K562 (cell line): Measurements from ENCODE around the gene TCFL5. TPM values are rescaled to one million over a fixed set of nuclear protein-coding genes. Genes with fewer than 3 reads are reported as not detected.

Experiments used
- ATAC-seq: fragments of 200-7000 bp; cut with Tn5 transposase; 3 replicates; pipeline ENCODE4 v1.9.1; 2020; ENCODE audit warnings: moderate library complexity
- BruUV-seq: library from RNA; stranded (reverse); fragments of 400-500 nt; replicated peaks from 2 replicates; lab custom pipeline; 2021; lab: Mats Ljungman, UMichigan
- CTCF ChIA-PET: fragments of 300-600 bp; formaldehyde crosslinking; extraction: SDS; loops from one replicate; lab custom pipeline; 2021; ENCODE audit warnings: low intra/inter-chr PET ratio; lab: Yijun Ruan, JAX
- POLR2A ChIA-PET: fragments of 300-600, 350-650 bp; sonication (Branson Sonifier 250); formaldehyde crosslinking; extraction: SDS; loops from one replicate; lab custom pipeline; 2021; ENCODE audit warnings: antibody characterized with exemption, inconsistent platforms; lab: Yijun Ruan, JAX
- DNase-seq, 4 experiments: peaks; one replicate each; pipeline versions ENCODE4 v3.0.0 to v3.0.0-alpha.2; 2011 to 2018; ENCODE audit warnings: low spot score in 3 of 4, mixed read lengths in 3 of 4; ENCODE audit errors: extremely low read depth in 1 of 4
- FAIRE-seq: peaks from 2 replicates; lab custom pipeline; 2011; peaks lifted over from hg19 to GRCh38; lab: Jason Lieb, UNC
- H2AFZ ChIP-seq: 2 replicates; pipeline ENCODE4 v1.6.0; 2011; ENCODE audit warnings: low read depth, low read length, control low read depth, inconsistent platforms
- H3K27ac ChIP-seq: fragments of 200-600 bp; 3 replicates; pipeline ENCODE4 v1.8.0; 2011; ENCODE audit warnings: low read depth, mild to moderate bottlenecking, control low read depth, inconsistent platforms, low read length, moderate library complexity, mixed read lengths; ENCODE audit errors: extremely low read depth
- H3K27me3 ChIP-seq, 2 experiments: fragments of 300-600 bp in 1 of 2; 2 replicates in 1 of 2; 3 replicates in 1 of 2; pipeline versions ENCODE4 v1.6.0 to v1.8.0; 2011; ENCODE audit warnings: inconsistent platforms in 2 of 2, low read length in 2 of 2, mild to moderate bottlenecking in 1 of 2, mixed read lengths in 1 of 2, moderate library complexity in 1 of 2; ENCODE audit not compliant: control insufficient read depth in 2 of 2, insufficient read depth in 2 of 2
- H3K36me3 ChIP-seq: fragments of 300-600 bp; 3 replicates; pipeline ENCODE4 v1.8.0; 2011; ENCODE audit warnings: mild to moderate bottlenecking, low read length, inconsistent platforms; ENCODE audit not compliant: control insufficient read depth, insufficient read depth
- H3K4me1 ChIP-seq, 2 experiments: fragments of 200-600 bp in 1 of 2; replicated peaks in 1 of 2; 2 replicates in 1 of 2; 3 replicates in 1 of 2; pipeline versions ENCODE4 v1.5.1 to v1.8.0; 2011; ENCODE audit warnings: inconsistent platforms in 2 of 2, low read length in 2 of 2, mild to moderate bottlenecking in 1 of 2, mixed read lengths in 1 of 2, moderate library complexity in 1 of 2; ENCODE audit not compliant: control insufficient read depth in 2 of 2, insufficient read depth in 2 of 2
- H3K4me2 ChIP-seq: 2 replicates; pipeline ENCODE4 v1.6.1; 2011; ENCODE audit warnings: low read length, control low read depth, inconsistent platforms, mixed read lengths; ENCODE audit not compliant: insufficient read depth
- H3K4me3 ChIP-seq: fragments of 200-600 bp; sonication (generic), shearing (Covaris generic); 2 replicates; pipeline ENCODE4 v1.5.1; 2016; ENCODE audit warnings: control low read depth, inconsistent platforms
- H3K79me2 ChIP-seq: fragments of 200-600 bp; 3 replicates; pipeline ENCODE4 v1.8.0; 2011; ENCODE audit warnings: low read length, inconsistent platforms; ENCODE audit not compliant: control insufficient read depth, insufficient read depth
- H3K9ac ChIP-seq, 2 experiments: 2 replicates each; pipeline versions ENCODE4 v1.6.0 to v1.6.1; 2011; ENCODE audit warnings: low read depth in 2 of 2, low read length in 2 of 2, control low read depth in 1 of 2, inconsistent platforms in 1 of 2, mild to moderate bottlenecking in 1 of 2, mixed read lengths in 1 of 2; ENCODE audit not compliant: insufficient read depth in 1 of 2
- H3K9me1 ChIP-seq: one replicate; pipeline ENCODE4 v1.6.0; 2011; ENCODE audit warnings: inconsistent platforms, mild to moderate bottlenecking, low read length, moderate library complexity; ENCODE audit not compliant: control insufficient read depth, insufficient read depth
- H3K9me3 ChIP-seq: replicated peaks from 2 replicates; pipeline ENCODE4 v1.5.1; 2011; ENCODE audit warnings: low read depth, low read length, inconsistent platforms; ENCODE audit not compliant: control insufficient read depth, insufficient read depth
- H4K20me1 ChIP-seq: replicated peaks from 2 replicates; pipeline ENCODE4 v1.6.1; 2011; ENCODE audit warnings: low read length, inconsistent platforms, mixed read lengths; ENCODE audit not compliant: control insufficient read depth, insufficient read depth
- CBX5 ChIP-seq: IDR thresholded peaks from 2 replicates; pipeline ENCODE4 v1.6.1; 2014; ENCODE audit warnings: low read depth, borderline replicate concordance
- CBX8 ChIP-seq: fragments of 200-600 bp; sonication (generic); IDR thresholded peaks from 2 replicates; pipeline ENCODE4 v1.6.1; 2012; ENCODE audit warnings: borderline replicate concordance, mixed run types, low read depth, mild to moderate bottlenecking, moderate library complexity, mixed read lengths, low read length, control low read depth, inconsistent platforms; ENCODE audit not compliant: poor library complexity, severe bottlenecking; ENCODE audit errors: extremely low read depth
- HNRNPH1 ChIP-seq: fragments of 200-400 bp; formaldehyde crosslinking; optimal IDR thresholded peaks from 2 replicates; pipeline ENCODE3; 2017; ENCODE audit warnings: low read depth, mild to moderate bottlenecking, low read length, moderate library complexity
- HNRNPLL ChIP-seq: fragments of 200-400 bp; formaldehyde crosslinking; IDR thresholded peaks from 2 replicates; pipeline ENCODE4 v1.6.1; 2017; ENCODE audit warnings: low read length, low read depth, mild to moderate bottlenecking; ENCODE audit not compliant: poor library complexity, severe bottlenecking
- KAT7 ChIP-seq: sonication (generic); formaldehyde crosslinking; IDR thresholded peaks from 2 replicates; pipeline ENCODE4 v1.8.0; 2022; ENCODE audit warnings: missing genetic modification reagents, mild to moderate bottlenecking, borderline replicate concordance
- KHSRP ChIP-seq: fragments of 450-650 bp; IDR thresholded peaks from 2 replicates; pipeline ENCODE4 v1.6.1; 2017
- MIER1 ChIP-seq: fragments of 450-650 bp; IDR thresholded peaks from 2 replicates; pipeline ENCODE4 v1.6.1; 2016; ENCODE audit warnings: antibody characterized with exemption, mild to moderate bottlenecking, low read depth
- MYC ChIP-seq, 2 experiments: fragments of 250-450 bp in 1 of 2; sonication (Bioruptor Pico) in 1 of 2; IDR thresholded peaks; 2 replicates each; pipeline versions ENCODE4 v1.5.1 to v1.6.1; 2012 to 2021; ENCODE audit warnings: low read depth in 2 of 2, borderline replicate concordance in 1 of 2, improper control_type of control experiment in 1 of 2, low read length in 1 of 2, mild to moderate bottlenecking in 1 of 2, moderate library complexity in 1 of 2
- POLR3A ChIP-seq: IDR thresholded peaks from 2 replicates; pipeline ENCODE4 v1.6.1; 2011; ENCODE audit warnings: borderline replicate concordance, mild to moderate bottlenecking, moderate library complexity; ENCODE audit not compliant: insufficient read length, insufficient read depth; ENCODE audit errors: extremely low read depth
- TCF7L2 ChIP-seq: fragments of 150-350 bp; IDR thresholded peaks from 2 replicates; pipeline ENCODE4 v1.6.1; 2016; ENCODE audit warnings: low read depth, mild to moderate bottlenecking, low read length, moderate library complexity
- TFAP4 ChIP-seq: sonication (generic); formaldehyde crosslinking; IDR thresholded peaks from 2 replicates; pipeline ENCODE4 v1.8.0; 2022; ENCODE audit warnings: missing genetic modification reagents, mild to moderate bottlenecking, moderate library complexity, borderline replicate concordance
- ZNF217 ChIP-seq: sonication (generic); formaldehyde crosslinking; IDR thresholded peaks from 2 replicates; pipeline ENCODE4 v1.8.0; 2022; ENCODE audit warnings: mild to moderate bottlenecking, missing genetic modification reagents
- WGBS: fragments of 100-300 bp; shearing (Covaris generic); methylation state at CpG from one replicate; pipeline ENCODE4 v1.1.6; 2016; ENCODE audit warnings: low coverage, mixed read lengths; ENCODE audit not compliant: insufficient coverage; ENCODE audit errors: missing lambda C conversion rate; 5-methylcytosine and 5-hydroxymethylcytosine counted together
- in situ Hi-C: fragments of 300-500 bp; cut with MboI; formaldehyde crosslinking; loops from 4 replicates; pipeline ENCODE4 v1.15.0; 2018; ENCODE audit warnings: inconsistent platforms, mixed read lengths
- intact Hi-C: fragments of 100-400 bp; cut with micrococcal nuclease; formaldehyde crosslinking; loops from 2 replicates; pipeline ENCODE4 v1.14.2; 2022
- polyA plus RNA-seq, 8 experiments: library from polyadenylated mRNA; depleted of rRNA in 4 of 8; stranded (reverse) in 5 of 8; unstranded in 3 of 8; fragments of >200 nt; fragmentation: Nextera tagmentation in 2 of 8; fragmentation: Illumina TruSeq in 1 of 8; extraction: Ambion mirVana in 2 of 8; extraction: Trizol in 1 of 8; gene quantifications; 2 replicates each; pipeline versions ENCODE4 v1.2.1 to v1.2.3, GENCODE V29; 2011 to 2014; ENCODE audit warnings: inconsistent platforms in 1 of 8, missing spikeins in 1 of 8
- total RNA-seq, 7 experiments: library from RNA; depleted of rRNA in 6 of 7; stranded (reverse); fragments of >200 nt in 6 of 7; fragmentation: Illumina TruSeq in 2 of 7; extraction: Trizol in 2 of 7; gene quantifications; 2 replicates each; pipeline versions ENCODE4 v1.2.1 to v1.2.3, GENCODE V29; 2011 to 2021; ENCODE audit warnings: low replicate concordance in 1 of 7
- TF ChIP-seq, protein P1 (sequence below): fragments of 250-450 bp; sonication (Bioruptor Pico); IDR thresholded peaks from 2 replicates; pipeline ENCODE4 v1.4.0; 2020
- TF ChIP-seq, protein P2 (sequence below), 3 experiments: IDR thresholded peaks in 2 of 3; conservative IDR thresholded peaks in 1 of 3; 2 replicates each; pipeline ENCODE4 v1.5.1; 2011 to 2012; ENCODE audit warnings: low read length in 3 of 3, mild to moderate bottlenecking in 3 of 3, control low read depth in 2 of 3, improper control_type of control experiment in 1 of 3, inconsistent platforms in 1 of 3, low read depth in 1 of 3, mixed read lengths in 1 of 3, moderate library complexity in 1 of 3; ENCODE audit not compliant: insufficient read depth in 2 of 3

The TCFL5 gene
- total and polyA plus RNA-seq, 9 of the 15 experiments (the other 6 are each of a cell fraction or from before 2014, with no cell fraction given), result 1.00 to 12.6 (median 9.1) TPM

DNA sequence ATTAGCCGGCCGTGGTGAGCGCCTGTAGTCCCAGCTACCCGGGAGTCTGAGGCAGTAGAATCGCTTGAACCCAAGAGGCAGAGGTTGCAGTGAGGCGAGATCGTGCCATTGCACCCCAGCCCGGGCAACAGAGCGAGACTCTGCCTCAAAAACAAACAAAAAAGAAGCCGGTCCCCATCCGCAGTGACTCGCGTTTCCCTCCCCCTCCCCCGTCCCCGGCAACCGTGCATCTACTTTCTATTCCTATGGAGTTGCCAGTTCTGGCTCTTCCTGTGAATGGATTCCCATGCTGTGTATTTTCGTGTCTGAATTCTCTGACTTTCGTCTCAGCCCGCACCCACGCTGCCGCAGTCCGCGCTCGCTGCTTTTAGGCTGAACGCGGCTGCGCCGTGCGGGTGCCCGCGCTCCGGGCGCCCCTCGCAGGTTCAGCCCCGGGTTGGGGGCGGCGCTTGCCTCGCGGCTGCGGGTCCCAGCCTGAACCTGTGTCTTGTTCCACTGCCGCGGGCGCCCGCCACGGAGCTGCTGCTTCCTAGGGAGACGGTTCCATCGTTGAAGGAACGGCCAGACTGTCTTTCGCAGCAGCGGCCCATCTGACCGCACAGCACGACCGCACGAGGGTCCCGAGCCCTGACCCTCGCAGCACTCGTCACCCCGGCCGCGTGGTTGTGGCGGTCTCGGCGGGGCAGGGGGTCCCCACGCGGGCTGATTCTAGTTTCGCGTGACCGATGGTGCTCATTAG, 66.4 kb downstream of the TCFL5 start:
- peak; percentile 77 for FAIRE-seq
- TF ChIP-seq MYC (IDR thresholded peaks at IDR 0.05; ENCODE audit: low read depth, low read length) (peak; percentile 71), MYC (CRISPR knock-in tag; IDR thresholded peaks at IDR 0.05; ENCODE audit: borderline replicate concordance, low read depth) (no peak), KHSRP (no peak), CBX5 (0 out of 2 replicates have a peak, but pooled peaks have one; percentile 12), ZNF217 (CRISPR knock-in tag) (no peak), TFAP4 (peak; percentile 37; the same call in 1 of the 2 replicates), HNRNPH1 (no peak), CBX8 (no peak), TCF7L2 (no peak), MIER1 (0 out of 2 replicates have a peak, but pooled peaks have one; percentile 69), POLR3A (peak; percentile 44), KAT7 (CRISPR knock-in tag) (no peak; the same call in 1 of the 2 replicates), HNRNPLL (peak; percentile 40)
- TF ChIP-seq, protein P1, sequence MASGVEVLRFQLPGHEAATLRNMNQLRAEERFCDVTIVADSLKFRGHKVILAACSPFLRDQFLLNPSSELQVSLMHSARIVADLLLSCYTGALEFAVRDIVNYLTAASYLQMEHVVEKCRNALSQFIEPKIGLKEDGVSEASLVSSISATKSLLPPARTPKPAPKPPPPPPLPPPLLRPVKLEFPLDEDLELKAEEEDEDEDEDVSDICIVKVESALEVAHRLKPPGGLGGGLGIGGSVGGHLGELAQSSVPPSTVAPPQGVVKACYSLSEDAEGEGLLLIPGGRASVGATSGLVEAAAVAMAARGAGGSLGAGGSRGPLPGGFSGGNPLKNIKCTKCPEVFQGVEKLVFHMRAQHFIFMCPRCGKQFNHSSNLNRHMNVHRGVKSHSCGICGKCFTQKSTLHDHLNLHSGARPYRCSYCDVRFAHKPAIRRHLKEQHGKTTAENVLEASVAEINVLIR (CRISPR knock-in tag), result no peak
- TF ChIP-seq, protein P2, sequence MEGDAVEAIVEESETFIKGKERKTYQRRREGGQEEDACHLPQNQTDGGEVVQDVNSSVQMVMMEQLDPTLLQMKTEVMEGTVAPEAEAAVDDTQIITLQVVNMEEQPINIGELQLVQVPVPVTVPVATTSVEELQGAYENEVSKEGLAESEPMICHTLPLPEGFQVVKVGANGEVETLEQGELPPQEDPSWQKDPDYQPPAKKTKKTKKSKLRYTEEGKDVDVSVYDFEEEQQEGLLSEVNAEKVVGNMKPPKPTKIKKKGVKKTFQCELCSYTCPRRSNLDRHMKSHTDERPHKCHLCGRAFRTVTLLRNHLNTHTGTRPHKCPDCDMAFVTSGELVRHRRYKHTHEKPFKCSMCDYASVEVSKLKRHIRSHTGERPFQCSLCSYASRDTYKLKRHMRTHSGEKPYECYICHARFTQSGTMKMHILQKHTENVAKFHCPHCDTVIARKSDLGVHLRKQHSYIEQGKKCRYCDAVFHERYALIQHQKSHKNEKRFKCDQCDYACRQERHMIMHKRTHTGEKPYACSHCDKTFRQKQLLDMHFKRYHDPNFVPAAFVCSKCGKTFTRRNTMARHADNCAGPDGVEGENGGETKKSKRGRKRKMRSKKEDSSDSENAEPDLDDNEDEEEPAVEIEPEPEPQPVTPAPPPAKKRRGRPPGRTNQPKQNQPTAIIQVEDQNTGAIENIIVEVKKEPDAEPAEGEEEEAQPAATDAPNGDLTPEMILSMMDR (IDR thresholded peaks at IDR 0.05 in 2 of 3, conservative IDR thresholded peaks at IDR 0.05 in 1 of 3; ENCODE audit: insufficient read depth in 2 of 3, low read depth in 1 of 3, low read length in 3 of 3), result no peak

More for the DNA sequence above, 66.4 kb downstream of the TCFL5 start:
- H3K27ac ChIP-seq, result peak overlapping the region; percentile 88
- no peaks in the 10 kb centered on the region; a peak in 2 of 5 replicates for H3K27me3 ChIP-seq
- POLR2A ChIA-PET, result interaction anchor here (0.6 to 1.5 kb wide), 6 partner anchors 16 to 438 kb away, joined by 3 to 7 read pairs (median 4); no protein-coding TSS in a partner anchor
- H3K4me2 ChIP-seq, result peak overlapping the region; percentile 86
- under 1% methylated on average over 59 of the region's 68 CpGs for WGBS
- H2AFZ ChIP-seq, result peak overlapping the region; percentile 78
- DNase-seq (peak; percentile 65 to 83 (median 72)), ATAC-seq (peak; percentile 60)
- peak overlapping the region; percentile 61 for H3K4me3 ChIP-seq
- H4K20me1 ChIP-seq, result no peaks in the 10 kb centered on the region
- in situ Hi-C loops, result no loop called here
- no peaks in the 10 kb centered on the region for H3K9me3 ChIP-seq
- H3K4me1 ChIP-seq, result peaks cover 10 to 66% of the 10 kb centered on the region in 2 experiments; a peak in 4 of 5 replicates
- H3K9me1 ChIP-seq, result no peaks in the 10 kb centered on the region
- H3K9ac ChIP-seq, result peak overlapping the region; percentile 76 to 99
- H3K79me2 ChIP-seq, result peaks cover 12% of the 10 kb centered on the region; the same call in 2 of the 3 replicates
- intact Hi-C loops, result no loop called here
- CTCF ChIA-PET, result interaction anchor here (1.0 kb wide), 1 partner anchor 10 kb away, joined by 4 read pairs; no protein-coding TSS in a partner anchor
- BruUV-seq, result no TSS peak
- peaks cover 28% of the 10 kb centered on the region; the same call in 2 of the 3 replicates for H3K36me3 ChIP-seq
